Body of pancreas (tissue), 4 donors: ENCODE results near the gene NUBP1.

Source experiments
- POLR2A ChIP-seq, 3 donors: fragments of 450-650 bp; IDR thresholded peaks; one replicate each; pipeline ENCODE4 v1.6.1; 2016; ENCODE audit warnings: antibody characterized with exemption in 3 of 3, mild to moderate bottlenecking in 2 of 3
- TF ChIP-seq, protein P1 (sequence below), 7 experiments: fragments of 450-650 bp in 4 of 7; fragments of 200-600 bp in 3 of 7; sonication (generic) in 3 of 7; IDR thresholded peaks; one replicate each; pipeline ENCODE4 v1.5.1; 2016 to 2019; ENCODE audit warnings: antibody characterized with exemption in 7 of 7

DNA sequence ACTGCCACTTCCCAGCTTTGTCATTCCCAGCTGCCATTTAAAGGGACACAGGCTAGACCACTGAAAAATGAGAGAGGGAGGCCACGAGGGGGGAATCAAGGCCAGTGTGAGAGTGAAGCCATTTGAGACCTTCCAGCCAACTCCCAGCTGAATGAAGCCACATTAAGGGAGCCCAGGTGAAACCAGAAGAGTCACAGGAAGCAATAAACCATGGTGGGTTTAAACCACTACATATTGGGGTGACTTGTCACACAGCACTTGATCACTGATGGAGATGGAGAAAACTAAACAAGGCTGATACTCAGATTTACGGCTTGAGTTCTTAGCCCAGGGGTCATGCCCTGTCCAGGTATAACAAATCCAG is 2.8 kb upstream of the NUBP1 start:
- no peak for TF ChIP-seq POLR2A (IDR thresholded peaks at IDR 0.05)
- TF ChIP-seq, protein P1, sequence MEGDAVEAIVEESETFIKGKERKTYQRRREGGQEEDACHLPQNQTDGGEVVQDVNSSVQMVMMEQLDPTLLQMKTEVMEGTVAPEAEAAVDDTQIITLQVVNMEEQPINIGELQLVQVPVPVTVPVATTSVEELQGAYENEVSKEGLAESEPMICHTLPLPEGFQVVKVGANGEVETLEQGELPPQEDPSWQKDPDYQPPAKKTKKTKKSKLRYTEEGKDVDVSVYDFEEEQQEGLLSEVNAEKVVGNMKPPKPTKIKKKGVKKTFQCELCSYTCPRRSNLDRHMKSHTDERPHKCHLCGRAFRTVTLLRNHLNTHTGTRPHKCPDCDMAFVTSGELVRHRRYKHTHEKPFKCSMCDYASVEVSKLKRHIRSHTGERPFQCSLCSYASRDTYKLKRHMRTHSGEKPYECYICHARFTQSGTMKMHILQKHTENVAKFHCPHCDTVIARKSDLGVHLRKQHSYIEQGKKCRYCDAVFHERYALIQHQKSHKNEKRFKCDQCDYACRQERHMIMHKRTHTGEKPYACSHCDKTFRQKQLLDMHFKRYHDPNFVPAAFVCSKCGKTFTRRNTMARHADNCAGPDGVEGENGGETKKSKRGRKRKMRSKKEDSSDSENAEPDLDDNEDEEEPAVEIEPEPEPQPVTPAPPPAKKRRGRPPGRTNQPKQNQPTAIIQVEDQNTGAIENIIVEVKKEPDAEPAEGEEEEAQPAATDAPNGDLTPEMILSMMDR (IDR thresholded peaks at IDR 0.05): no peak
